OCI-LY7 (cell line): ENCODE results near the gene KRTAP5-5. TPM values are rescaled to one million over a fixed set of nuclear protein-coding genes. Genes with fewer than 3 reads are reported as not detected.
"Not testable (repeated sequence)": the region's sequence is repeated elsewhere in the genome, so short reads cannot be mapped to it uniquely, and the experiment has no call there.

Experiments used
- BruUV-seq: library from RNA; stranded (reverse); fragments of 400-500 nt; replicated peaks from 2 replicates; lab custom pipeline; 2021; lab: Mats Ljungman, UMichigan
- CTCF ChIA-PET: fragments of 300-600 bp; sonication (Branson Sonifier 250); formaldehyde crosslinking; loops from one replicate; lab custom pipeline; 2022; ENCODE audit warnings: antibody characterized with exemption; ENCODE audit not compliant: unreplicated experiment; lab: Charles Lee
- POLR2A ChIA-PET: fragments of 300-600 bp; sonication (Branson Sonifier 250); formaldehyde crosslinking; loops from one replicate; lab custom pipeline; 2022; ENCODE audit warnings: antibody characterized with exemption; lab: Charles Lee
- DNase-seq: peaks from one replicate; pipeline ENCODE4 v3.0.0-alpha.2; 2015; ENCODE audit warnings: low spot score
- H2AFZ ChIP-seq: fragments of 200-600 bp; sonication (generic), shearing (Covaris generic); 2 replicates; pipeline ENCODE4 v1.6.1; 2014; ENCODE audit warnings: mild to moderate bottlenecking, antibody characterized with exemption, low read length, moderate library complexity
- H3K27ac ChIP-seq: fragments of 200-600 bp; sonication (generic); 2 replicates; pipeline ENCODE4 v1.5.1; 2014; ENCODE audit warnings: mixed run types, low read depth, mild to moderate bottlenecking, moderate library complexity, low read length, inconsistent platforms; ENCODE audit not compliant: poor library complexity, severe bottlenecking
- H3K36me3 ChIP-seq: fragments of 200-600 bp; sonication (generic); 2 replicates; pipeline ENCODE4 v1.6.1; 2014; ENCODE audit warnings: mild to moderate bottlenecking, antibody characterized with exemption, low read length, moderate library complexity, mixed read lengths; ENCODE audit not compliant: insufficient read depth
- H3K4me1 ChIP-seq: fragments of 200-600 bp; sonication (generic); 2 replicates; pipeline ENCODE4 v1.5.1; 2014; ENCODE audit warnings: mild to moderate bottlenecking, low read length; ENCODE audit not compliant: insufficient read depth, poor library complexity, severe bottlenecking
- H3K4me2 ChIP-seq: fragments of 200-600 bp; sonication (generic); 2 replicates; pipeline ENCODE4 v1.6.1; 2014; ENCODE audit warnings: mild to moderate bottlenecking, low read length
- H3K4me3 ChIP-seq: fragments of 200-600 bp; sonication (generic); 2 replicates; pipeline ENCODE4 v1.5.1; 2014; ENCODE audit warnings: mild to moderate bottlenecking, low read depth, low read length; ENCODE audit not compliant: poor library complexity, severe bottlenecking
- H3K79me2 ChIP-seq: fragments of 200-600 bp; sonication (generic); 2 replicates; pipeline ENCODE4 v1.6.1; 2016; ENCODE audit warnings: low read depth, mild to moderate bottlenecking, low read length, moderate library complexity, mixed read lengths; ENCODE audit not compliant: insufficient read depth
- H3K9me2 ChIP-seq: fragments of 200-600 bp; sonication (generic); 2 replicates; pipeline ENCODE4 v1.6.1; 2016; ENCODE audit warnings: mild to moderate bottlenecking, low read length, mixed read lengths; ENCODE audit not compliant: insufficient read depth
- H3K9me3 ChIP-seq: fragments of 200-600 bp; sonication (generic); 2 replicates; pipeline ENCODE4 v1.6.1; 2014; ENCODE audit warnings: mild to moderate bottlenecking, mixed run types, low read length, mixed read lengths
- H4K20me1 ChIP-seq: fragments of 200-600 bp; sonication (generic); 2 replicates; pipeline ENCODE4 v1.6.1; 2014; ENCODE audit warnings: mild to moderate bottlenecking, antibody characterized with exemption, low read length, moderate library complexity, mixed read lengths; ENCODE audit not compliant: insufficient read depth
- CTCF ChIP-seq: fragments of 200-600 bp; sonication (generic); conservative IDR thresholded peaks from 2 replicates; pipeline ENCODE4 v1.5.1; 2014; ENCODE audit warnings: mild to moderate bottlenecking, antibody characterized with exemption, low read length, moderate library complexity, mixed read lengths
- EZH2phosphoT487 ChIP-seq: fragments of 200-600 bp; sonication (generic); IDR thresholded peaks from 2 replicates; pipeline ENCODE4 v1.6.1; 2018; ENCODE audit warnings: low read depth, borderline replicate concordance, mild to moderate bottlenecking, mixed run types, antibody characterized with exemption, low read length, moderate library complexity, mixed read lengths
- intact Hi-C: fragments of 100-400 bp; cut with micrococcal nuclease; formaldehyde crosslinking; loops from one replicate; pipeline ENCODE4 v1.10.0; 2022; ENCODE audit not compliant: unreplicated experiment
- total RNA-seq, 2 experiments: library from RNA; depleted of rRNA in 1 of 2; stranded (reverse); fragments of >200 nt in 1 of 2; shearing (Covaris generic) in 1 of 2; gene quantifications; 2 replicates each; pipeline ENCODE4 v1.2.3, GENCODE V29; 2014 to 2022

Gene KRTAP5-5
- total RNA-seq, 2 experiments from 2014 or later: not detected

GRCh38 chr11:1607901-1608300 lies 21.7 kb upstream of the KRTAP5-5 start:
- BruUV-seq, CTCF ChIA-PET, POLR2A ChIA-PET: not testable (repeated sequence)

GRCh38 chr11:1608363-1608762 lies 21.2 kb upstream of the KRTAP5-5 start, which contains the start of gene KRTAP5-3:
Gene KRTAP5-3, minus strand, starts transcription at chr11:1608463. Its CDS starts 78 bp downstream, at chr11:1608385.
- no peak for DNase-seq
- TF ChIP-seq EZH2phosphoT487 (no peak), CTCF (no peak)
- CTCF ChIA-PET: no interaction called here
- Histone ChIP-seq H3K36me3 (no peaks in the 10 kb centered on the region), H3K79me2 (no peaks in the 10 kb centered on the region), H3K4me1 (no peaks in the 10 kb centered on the region), H3K9me3 (no peaks in the 10 kb centered on the region), H3K27ac (no peak within 1 kb of the TSS), H4K20me1 (no peaks in the 10 kb centered on the region), H3K4me3 (no peak within 1 kb of the TSS), H3K4me2 (no peak within 1 kb of the TSS), H3K9me2 (no peaks in the 10 kb centered on the region), H2AFZ (no peak within 1 kb of the TSS)
- POLR2A ChIA-PET: no interaction called here
- intact Hi-C loops: no loop called here
- no TSS peak for BruUV-seq

More at GRCh38 chr11:1607901-1608300, 21.7 kb upstream of the KRTAP5-5 start:
- H4K20me1 ChIP-seq, H3K36me3 ChIP-seq, H3K27ac ChIP-seq, intact Hi-C loops, H3K4me1 ChIP-seq, H3K9me2 ChIP-seq, H3K79me2 ChIP-seq, H3K4me2 ChIP-seq, H3K4me3 ChIP-seq, H3K9me3 ChIP-seq, H2AFZ ChIP-seq, DNase-seq: not testable (repeated sequence)

- Histone ChIP-seq H3K4me1 (no peaks in the 10 kb centered on the region), H3K27ac (no peak overlapping the region), H3K4me2 (no peak overlapping the region), H3K4me3 (no peak overlapping the region), H3K9me3 (no peaks in the 10 kb centered on the region), H2AFZ (no peak overlapping the region), H3K9me2 (no peaks in the 10 kb centered on the region), H4K20me1 (no peaks in the 10 kb centered on the region), H3K36me3 (no peaks in the 10 kb centered on the region), H3K79me2 (no peaks in the 10 kb centered on the region)
- no TSS peak for BruUV-seq
- DNase-seq: no peak
- POLR2A ChIA-PET: no interaction called here
- TF ChIP-seq EZH2phosphoT487 (no peak), CTCF (no peak)
- intact Hi-C loops: no loop called here
- CTCF ChIA-PET: no interaction called here
These were observed 11.3 kb upstream of the KRTAP5-5 start for GRCh38 chr11:1618231-1618630.
